DMS114 treated with DMSO at 0.1 percent for 48 hours (cell line): ENCODE measurements around the gene PXDC1.

Source experiments
- DNase-seq: peaks from one replicate; lab custom pipeline; 2025; ENCODE audit not compliant: unreplicated experiment; lab: John Stamatoyannopoulos, UW

PXDC1 gene, protein sequence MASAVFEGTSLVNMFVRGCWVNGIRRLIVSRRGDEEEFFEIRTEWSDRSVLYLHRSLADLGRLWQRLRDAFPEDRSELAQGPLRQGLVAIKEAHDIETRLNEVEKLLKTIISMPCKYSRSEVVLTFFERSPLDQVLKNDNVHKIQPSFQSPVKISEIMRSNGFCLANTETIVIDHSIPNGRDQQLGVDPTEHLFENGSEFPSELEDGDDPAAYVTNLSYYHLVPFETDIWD

DNA sequence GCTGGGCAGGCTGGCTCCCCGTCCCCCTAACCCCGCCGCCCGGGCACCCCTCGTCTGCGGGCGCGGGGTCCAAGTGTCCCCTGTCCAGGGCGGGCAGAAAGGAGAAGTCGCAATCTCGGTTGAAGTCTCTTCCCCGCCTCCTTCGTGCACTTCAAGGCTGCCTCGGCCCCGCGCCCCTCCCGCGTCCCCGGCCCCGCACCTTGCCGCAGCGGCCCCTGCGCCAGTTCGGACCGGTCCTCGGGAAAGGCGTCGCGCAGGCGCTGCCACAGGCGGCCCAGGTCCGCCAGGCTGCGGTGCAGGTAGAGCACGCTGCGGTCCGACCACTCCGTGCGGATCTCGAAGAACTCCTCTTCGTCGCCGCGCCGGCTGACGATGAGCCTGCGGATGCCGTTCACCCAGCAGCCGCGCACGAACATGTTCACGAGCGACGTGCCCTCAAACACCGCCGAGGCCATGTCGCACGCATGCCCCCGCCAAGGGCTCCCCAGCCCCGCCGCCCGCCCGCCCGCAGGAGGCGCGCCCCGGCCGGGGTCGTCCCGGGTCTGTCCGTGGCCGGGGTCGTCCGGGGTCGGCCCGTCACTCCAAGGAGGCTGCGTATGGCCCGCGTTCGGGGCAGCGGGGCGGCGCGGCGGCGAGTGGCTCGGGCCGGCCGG lies at the start of gene PXDC1:
PXDC1 (minus strand) TSS at position 637 of the 653 bp plus-strand sequence; CDS start at position 455, 182 bp downstream.
- DNase-seq = no peak

DNA sequence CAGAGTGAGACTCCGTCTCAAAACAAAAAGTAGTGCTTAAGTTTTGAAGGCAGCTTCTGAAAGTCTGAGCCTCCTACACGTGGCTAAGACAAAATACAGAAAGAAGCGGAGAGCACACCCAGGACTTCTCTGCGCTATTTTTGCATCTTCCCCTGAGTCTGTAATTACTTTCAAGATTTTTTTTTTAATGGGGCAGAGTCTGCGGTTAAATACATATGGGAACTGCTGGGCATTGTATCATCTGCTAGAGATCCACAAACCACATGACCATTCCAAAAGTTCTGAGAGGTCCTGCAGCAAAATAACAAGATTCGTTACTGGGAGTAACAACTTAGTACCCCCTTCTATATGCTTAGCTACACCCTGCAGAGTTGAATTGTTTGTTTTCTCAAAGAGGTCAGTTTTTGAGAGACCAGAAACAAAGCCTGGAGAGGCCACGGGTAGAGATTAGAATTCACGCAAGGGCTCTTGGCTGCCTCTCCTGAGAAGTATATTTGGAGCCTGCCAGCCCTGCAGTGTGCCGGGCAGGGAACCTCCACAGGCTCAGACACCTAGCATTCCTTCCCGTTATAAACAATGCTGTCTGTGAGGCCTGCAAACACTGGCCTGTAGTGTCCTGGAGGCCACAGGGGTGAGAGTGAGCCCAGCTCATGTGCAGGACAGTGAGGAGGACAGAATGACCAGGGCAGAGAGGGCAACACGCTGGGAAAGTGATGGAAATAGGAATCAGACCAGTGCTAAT lies 49.5 kb upstream of the PXDC1 start:
- no peak for DNase-seq

DNA sequence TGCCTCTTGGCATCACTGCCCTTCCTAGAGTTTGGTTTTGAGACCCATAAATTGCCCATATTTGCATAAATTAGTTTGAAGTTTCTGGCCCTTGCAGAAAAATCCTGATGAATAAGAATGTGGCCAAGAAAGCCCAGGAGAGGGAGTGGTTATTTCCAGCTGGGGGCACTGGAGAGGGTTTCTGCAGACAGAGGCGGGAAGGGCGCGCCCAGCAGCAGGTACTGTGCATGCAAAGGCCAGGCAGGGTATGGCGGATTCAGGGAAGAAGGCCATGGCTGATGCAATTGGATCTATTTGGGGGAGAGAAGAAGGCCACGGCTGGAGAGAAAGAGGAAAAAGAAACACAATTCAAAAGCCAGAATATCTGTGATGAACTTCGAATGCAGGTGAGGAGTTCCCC lies 48.2 kb upstream of the PXDC1 start:
- no peak for DNase-seq

DNA sequence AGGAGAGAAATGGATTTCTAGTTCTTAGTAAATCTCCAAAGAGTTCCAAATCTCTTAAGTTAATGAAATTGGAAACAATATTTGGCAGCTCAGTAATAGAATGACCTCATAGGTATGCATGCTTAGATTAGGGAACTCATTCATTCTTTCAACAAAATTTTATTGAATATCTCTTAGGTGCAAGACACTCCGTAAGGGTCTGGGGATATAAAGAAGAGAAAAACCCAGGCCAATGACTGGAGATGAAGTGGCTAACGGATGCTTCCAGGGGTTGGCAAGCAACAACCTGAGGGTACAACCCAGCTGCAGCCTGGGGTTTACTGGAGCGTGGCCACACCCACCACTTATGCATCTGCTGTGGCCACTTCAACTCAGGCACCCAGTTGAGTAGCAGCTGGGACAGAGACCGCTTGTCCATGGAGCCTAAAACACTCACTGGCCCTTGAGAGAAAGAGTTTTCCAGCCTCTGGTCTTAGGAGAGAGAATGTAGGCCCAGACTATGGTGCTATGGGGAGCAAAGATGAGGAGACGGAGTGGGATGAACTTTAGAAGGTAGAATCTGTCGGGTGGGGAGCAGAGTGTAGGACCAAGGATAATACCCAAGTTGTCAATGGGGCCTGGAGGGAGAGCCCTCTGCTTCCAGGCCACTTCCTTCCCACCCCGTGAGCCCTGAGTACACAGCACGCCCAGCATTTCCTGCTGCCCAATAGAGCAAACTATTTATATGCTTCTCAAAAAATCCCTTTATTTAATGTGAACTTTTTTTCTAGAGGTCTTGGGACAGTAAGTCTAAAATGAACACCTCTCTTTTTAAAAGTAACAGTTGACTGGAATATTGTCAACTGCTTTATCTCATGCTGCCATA lies 46.8 kb upstream of the PXDC1 start:
- DNase-seq = no peak

DNA sequence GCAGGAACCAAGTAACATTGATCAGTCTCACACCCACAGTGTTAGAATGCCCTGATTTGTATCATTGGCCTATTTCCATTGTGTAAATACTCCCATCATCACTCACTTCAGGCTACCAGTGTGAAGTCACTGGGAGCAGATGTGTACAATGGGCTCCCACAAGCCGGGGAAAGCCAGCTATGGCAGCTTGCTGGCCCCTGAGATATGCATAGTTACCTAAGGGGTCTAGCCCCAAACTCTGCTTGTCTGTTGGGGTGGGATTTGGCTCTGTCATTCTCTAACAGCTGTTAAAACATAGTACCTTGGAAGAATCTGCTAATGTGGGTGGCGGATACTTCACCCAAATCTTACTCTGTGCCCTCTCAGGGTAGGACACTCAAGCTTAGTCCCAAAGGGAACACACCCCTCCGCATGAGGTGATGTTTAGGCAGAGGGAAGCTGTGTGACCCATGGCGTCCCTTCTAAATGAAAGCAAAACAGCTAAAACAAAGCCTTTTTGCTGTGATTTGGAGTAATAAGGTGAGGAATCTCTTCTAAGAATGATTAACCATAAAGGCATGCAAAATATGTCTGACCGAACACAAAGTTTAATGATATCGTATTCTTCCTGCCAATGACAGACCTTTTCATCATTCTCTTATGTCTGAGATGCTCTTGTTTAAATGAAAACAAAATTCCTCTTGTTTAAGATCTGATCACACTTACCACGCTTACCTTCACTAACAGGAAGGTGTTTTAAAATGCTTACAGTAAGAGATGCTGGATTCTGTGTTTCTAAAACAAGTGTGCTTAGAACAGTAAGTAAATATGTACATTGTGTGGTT lies 45.9 kb upstream of the PXDC1 start:
- no peak for DNase-seq

DNA sequence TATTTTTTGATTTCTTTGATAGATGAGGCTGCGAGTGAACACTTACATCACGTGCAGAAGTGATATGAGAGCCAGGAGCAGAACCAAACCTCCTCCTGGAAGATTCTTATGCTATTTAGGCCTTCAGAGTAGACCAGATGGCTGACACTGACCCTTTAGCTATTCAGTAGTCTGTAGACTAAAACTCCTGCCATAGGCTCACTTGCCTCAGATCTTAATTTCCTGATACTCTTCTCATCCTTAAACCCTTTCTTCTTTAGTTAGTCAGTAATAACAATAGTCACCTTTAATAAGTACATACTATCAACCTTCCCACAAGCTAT lies 45.2 kb upstream of the PXDC1 start:
- no peak for DNase-seq

DNA sequence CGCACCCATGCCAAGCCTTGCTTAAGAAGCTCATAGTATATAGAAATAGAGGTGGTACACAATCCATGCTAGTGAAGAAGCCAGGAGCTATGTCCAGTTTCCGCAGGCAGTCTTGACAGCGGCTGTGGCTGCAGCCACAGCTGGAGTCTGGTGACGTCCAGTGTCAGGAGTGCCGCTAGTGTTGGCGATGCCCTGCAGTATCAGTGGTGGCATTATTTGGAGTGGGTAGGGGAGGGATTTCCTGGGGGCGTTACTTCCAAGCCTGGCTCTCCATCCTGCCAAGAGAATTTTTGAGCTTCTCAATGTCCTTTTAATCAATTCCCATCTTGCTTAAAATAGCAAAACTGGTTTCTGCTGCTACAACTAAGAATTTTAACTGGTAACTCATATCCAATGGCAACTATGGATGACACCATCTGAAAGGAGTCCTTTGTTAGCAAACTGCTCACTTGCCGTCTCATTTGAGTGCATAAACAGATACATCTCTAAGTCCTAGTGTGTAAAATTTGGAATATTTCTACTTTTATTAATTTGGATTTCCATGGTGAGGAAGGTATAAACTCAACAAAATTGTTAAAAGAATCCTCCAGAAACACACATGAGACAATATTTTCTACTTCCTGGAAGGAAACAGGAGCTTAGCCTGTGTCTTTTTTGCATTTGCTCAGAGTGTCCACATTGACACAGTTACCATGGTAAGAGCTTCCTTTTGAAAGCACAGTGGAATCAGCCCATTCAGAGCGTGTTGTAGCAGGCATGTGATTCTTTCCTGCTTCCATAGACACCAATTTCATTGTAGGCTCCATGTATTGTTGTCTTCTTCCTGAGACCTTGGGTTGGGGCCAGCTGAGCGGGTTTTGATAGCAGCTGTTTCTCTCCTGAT lies 44.6 kb upstream of the PXDC1 start:
- no peak for DNase-seq

DNA sequence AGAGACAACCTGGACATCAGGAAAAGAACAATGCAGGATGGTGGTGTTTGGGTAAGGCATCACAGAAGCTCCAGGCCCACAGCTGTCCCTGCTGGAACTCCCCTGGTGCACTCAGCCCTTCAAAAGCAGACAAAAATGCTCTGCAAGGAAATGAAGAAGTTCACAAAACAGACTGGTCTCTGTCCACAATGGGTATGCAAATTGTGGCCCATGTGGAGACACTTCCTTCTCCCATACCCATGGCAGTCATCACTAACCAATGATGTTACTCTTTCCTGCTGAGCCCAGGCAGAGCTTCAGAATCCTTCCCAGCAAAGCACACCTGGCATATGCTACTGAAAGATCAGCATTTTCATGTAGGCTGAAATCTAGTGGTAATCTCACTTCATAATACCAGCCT lies 42.6 kb upstream of the PXDC1 start:
- DNase-seq = no peak

DNA sequence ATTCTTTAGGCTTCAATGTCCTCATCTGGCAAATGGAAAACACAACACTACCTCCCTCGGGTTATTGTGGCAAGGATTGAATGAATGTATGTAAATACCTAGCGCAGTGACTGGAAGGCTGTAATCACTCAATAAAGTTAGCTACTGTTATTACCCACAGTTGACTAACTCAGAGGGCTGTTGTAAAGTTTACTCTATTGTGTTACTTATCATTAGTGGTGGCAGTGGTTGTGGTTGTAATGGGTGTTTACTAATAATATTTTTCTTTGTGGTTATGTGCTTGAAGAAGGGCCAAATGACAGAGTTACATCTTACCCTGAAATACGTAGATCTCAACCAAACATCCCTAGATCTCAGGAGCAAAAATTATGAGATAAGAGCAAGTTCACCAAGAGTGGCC lies 42.0 kb upstream of the PXDC1 start:
- DNase-seq = no peak

DNA sequence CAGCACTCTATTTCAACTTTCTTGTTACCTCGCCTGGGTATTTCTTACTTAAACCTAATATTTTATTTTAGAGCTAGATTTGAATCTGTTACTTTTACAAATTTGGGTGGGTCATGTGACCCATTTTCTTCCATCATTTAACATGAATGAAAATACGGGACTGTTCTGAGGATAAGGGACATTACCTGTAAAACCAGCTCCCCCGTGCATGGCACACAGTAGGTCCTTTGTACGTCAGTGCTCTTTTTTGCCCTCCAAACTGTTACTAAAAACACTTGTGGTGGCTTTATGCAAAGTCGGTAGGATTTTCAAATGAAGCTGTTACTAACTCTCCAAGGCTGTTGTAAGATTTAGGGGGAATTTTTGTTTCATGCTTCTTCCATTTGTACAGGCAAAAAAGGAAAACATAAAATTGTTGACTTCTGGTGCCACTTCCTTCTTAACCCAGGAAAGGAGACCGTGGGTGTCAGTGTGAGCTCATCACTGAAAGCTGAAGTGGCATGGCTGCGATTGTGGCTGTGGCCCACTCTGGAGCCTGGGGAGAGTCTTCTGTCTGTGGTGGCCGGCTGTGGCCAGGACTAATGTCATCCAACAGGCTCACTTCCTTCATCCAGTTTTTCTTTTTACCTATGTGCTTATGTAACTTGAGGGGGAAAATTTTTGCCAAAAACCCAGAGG lies 40.2 kb upstream of the PXDC1 start:
- DNase-seq = no peak

DNA sequence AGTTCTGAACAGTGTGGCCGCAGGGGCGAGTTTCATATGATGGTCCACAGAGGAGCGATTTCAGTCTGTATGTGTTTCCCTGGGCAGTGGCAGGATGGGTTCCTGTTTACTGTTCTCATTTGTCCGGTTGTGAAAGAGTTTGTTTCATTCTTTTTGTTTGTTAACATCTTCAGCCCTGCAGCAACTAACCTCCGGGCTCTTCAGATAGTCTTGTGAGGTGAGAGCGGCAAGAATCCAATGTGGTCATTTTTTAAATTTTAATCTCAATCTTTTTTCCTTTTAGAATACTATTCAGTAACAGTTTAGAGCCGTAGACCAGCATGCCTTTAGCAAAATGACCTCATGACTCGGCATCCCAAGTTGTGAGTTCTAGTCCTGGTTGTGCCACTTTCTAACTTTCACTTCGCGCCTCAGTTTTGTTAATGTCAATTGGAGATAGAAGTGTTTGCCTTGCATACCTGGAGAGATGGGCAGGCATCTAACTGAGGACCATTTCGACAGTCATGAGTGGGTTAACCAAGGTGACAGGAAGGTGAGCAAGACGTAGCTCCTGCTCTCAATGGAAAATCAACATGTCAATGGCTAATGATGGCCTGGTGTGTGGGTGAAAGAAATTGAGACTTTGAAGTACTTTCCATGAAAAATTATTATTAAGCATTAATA lies 38.5 kb upstream of the PXDC1 start:
- DNase-seq = no peak

DNA sequence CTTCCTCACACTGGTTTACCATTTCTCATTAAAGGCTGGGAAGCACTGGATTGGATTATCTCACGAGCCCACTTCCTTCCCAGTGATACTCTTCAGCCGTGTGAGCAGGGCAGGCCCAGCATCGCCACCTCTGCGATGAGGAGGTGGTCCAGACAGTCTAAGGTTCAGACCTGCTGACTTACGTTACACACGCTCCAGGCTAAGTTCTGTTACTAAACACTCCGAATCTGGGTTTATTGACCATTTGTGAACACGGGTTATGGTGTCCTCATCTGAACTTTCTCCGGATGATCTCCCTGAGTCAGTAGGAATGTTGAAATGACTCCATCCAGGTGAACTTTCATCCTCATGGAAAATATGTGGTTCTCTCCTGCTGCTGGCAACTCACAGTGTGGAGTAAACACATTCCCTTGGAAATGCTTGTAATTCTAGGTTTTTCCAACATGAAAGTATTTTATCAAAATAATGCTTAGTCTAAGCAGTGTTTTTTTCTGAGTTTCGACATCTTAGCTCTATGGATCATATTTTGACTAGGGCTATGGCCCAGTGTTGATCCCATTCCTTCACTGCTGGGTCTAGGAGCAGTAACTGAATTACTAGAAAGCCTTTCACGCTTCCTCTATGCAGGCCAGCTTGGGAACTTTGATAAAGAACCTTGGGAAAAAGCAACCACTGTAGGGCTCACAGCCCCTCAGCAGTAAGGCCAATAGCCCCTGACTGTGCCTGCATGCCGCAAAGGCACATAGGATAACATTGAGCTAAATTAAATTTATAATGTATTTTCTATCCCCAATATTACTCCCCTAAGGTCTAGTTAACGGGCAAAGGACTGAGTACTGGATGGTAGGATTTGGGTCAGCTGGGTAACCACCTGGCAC lies 37.7 kb upstream of the PXDC1 start:
- no peak for DNase-seq

DNA sequence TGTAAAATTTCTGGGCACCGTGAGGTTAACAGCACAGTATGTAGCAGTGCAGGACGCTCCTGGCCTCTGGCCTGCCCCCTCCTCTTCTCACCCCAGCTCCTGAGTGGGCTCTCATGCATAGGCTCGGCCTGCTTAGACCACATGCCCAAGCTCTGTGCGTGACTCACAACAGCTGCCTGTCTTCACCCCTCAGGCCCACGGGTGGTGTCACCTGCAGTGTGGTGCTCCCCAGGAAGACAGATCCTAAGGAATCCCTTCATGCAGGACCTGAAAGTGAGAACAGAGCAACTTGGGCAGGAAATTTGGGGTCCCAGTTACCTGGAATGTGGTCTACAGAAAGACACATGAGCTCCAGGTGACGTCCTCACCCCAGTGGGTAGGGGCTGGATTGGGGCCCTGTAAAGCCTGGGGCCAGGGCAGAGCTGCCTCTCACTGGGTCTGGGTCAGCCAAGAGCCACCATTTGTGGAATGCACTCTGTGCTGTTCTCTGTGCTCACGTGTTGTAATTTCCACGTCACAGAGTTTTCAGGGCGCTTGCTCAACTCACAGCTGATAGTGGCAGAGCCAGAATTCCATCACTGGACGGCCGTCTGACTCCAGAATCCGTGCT lies 37.0 kb upstream of the PXDC1 start:
- DNase-seq = no peak

DNA sequence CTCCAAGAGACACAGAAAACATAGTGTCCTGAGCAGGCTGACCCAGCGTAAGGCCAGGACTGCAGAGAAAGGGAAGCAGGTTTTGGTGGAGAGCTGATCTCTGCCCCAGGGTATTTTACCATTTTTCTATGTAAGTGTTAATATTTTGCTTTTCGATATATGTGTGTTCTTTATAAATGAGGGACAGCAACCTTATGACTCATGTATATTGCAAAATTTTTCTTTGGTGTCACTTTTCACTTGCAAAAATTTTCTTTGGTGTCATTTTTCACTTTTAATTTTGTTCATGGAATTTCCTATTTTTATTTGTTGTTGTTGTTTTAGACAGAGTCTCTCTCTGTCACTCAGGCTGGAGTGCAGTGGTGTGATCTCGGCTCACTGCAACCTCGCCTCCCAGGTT lies 34.6 kb upstream of the PXDC1 start:
- no peak for DNase-seq

DNA sequence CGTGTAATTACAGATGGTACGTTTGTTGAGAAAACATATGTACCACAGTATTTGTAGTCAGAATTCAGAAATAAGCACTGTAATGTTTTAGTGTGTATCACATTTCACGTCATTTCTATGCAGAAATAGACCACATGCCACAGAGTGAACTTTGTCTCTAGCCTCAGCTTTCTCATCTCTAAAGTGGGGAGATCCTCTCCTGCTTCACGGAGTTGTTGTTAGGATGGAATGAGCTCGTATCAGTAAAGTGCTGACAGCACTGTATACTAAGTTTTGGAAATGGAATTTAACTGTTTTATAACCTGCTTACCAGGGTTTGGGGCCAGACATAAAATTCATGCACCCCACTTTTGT lies 34.2 kb upstream of the PXDC1 start:
- DNase-seq = no peak

DNA sequence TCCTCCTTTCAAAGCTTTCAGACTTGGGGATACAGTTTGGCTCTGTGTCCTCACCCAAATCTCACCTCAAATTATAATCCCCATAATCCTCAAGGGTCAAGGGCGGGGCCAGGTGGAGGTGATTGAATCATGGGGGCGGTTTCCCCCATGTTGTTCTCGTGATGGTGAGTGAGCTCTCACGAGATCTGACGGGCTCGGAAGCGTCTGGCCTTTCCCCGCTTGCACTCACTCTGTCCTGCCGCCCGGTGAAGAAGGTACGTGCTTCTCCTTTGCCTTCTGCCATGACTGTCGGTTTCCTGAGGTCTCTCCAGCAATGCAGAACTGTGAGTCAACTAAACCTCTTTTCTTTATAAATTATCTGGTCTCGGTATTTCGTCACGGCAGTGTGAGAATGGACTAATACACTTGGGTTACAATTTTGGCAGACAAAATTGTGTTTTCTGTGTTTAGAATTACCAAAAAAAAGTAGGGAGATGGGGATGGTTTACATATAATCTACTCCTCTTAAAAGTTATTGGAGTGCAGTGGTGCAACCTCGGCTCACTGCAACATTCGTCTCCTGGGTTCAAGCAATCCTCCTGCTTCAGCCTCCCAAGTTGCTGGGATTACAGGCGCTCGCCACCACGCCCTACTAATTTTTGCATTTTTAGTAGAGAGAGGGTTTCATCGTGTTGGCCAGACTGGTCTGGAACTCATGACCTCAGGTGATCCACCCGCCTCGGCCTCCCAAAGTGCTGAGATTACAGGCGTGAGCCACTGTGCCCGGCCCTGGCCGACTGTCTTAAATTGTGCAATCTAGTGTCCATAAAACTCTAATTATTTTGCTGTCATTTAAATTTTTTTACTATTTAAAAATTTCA lies 33.6 kb upstream of the PXDC1 start:
- no peak for DNase-seq
